Endothelial cell of umbilical vein (primary cell): Measurements from ENCODE around the gene GOLPH3. TPM values are rescaled to one million over a fixed set of nuclear protein-coding genes. Genes with fewer than 3 reads are reported as not detected.

ENCODE experiments used
- BruUV-seq: library from RNA; stranded (reverse); fragments of 400-500 nt; replicated peaks from 2 replicates; lab custom pipeline; 2021; lab: Mats Ljungman, UMichigan
- CTCF ChIA-PET: fragments of 300-600, 350-600 bp; sonication (Branson Sonifier 250); formaldehyde crosslinking; loops from one replicate; lab custom pipeline; 2021; ENCODE audit warnings: antibody characterized with exemption, inconsistent platforms; lab: Charles Lee
- POLR2A ChIA-PET: fragments of 300-600, 350-600 bp; sonication (Branson Sonifier 250); formaldehyde crosslinking; loops from one replicate; lab custom pipeline; 2021; ENCODE audit warnings: antibody characterized with exemption, inconsistent platforms; lab: Charles Lee
- DNase-seq: peaks from one replicate; pipeline ENCODE4 v3.0.0-alpha.2; 2011; ENCODE audit warnings: low read depth, low spot score
- FAIRE-seq: peaks from 2 replicates; lab custom pipeline; 2011; peaks lifted over from hg19 to GRCh38; lab: Jason Lieb, UNC
- H2AFZ ChIP-seq: 2 replicates; pipeline ENCODE4 v1.6.0; 2012; ENCODE audit warnings: low read depth, low read length, control low read depth, inconsistent platforms
- H3K27ac ChIP-seq: 2 replicates; pipeline ENCODE4 v1.5.1; 2011; ENCODE audit warnings: low read depth, mild to moderate bottlenecking, control low read depth, low read length, moderate library complexity; ENCODE audit not compliant: insufficient read depth
- H3K27me3 ChIP-seq, 2 experiments: 2 replicates each; pipeline versions ENCODE4 v1.6.0 to v1.6.1; 2011; ENCODE audit warnings: low read length in 2 of 2, mixed read lengths in 1 of 2; ENCODE audit not compliant: control insufficient read depth in 2 of 2, insufficient read depth in 2 of 2
- H3K36me3 ChIP-seq, 2 experiments: 2 replicates in 1 of 2; 3 replicates in 1 of 2; pipeline ENCODE4 v1.5.1; 2011; ENCODE audit warnings: low read length in 2 of 2, mild to moderate bottlenecking in 1 of 2, moderate library complexity in 1 of 2; ENCODE audit not compliant: control insufficient read depth in 2 of 2, insufficient read depth in 2 of 2; ENCODE audit errors: extremely low read depth in 1 of 2
- H3K4me1 ChIP-seq: 3 replicates; pipeline ENCODE4 v1.5.1; 2011; ENCODE audit warnings: mild to moderate bottlenecking, low read length; ENCODE audit not compliant: control insufficient read depth, insufficient read depth; ENCODE audit errors: extremely low read depth
- H3K4me2 ChIP-seq: 2 replicates; pipeline ENCODE4 v1.6.1; 2011; ENCODE audit warnings: low read length, control low read depth, mixed read lengths; ENCODE audit not compliant: insufficient read depth
- H3K4me3 ChIP-seq, 3 experiments: fragments of 200-600 bp in 1 of 3; sonication (generic), shearing (Covaris generic) in 1 of 3; replicated peaks in 1 of 3; 2 replicates each; pipeline ENCODE4 v1.5.1; 2011 to 2016; ENCODE audit warnings: control low read depth in 3 of 3, low read length in 3 of 3, mild to moderate bottlenecking in 2 of 3, inconsistent platforms in 1 of 3, low read depth in 1 of 3, moderate library complexity in 1 of 3; ENCODE audit not compliant: insufficient read depth in 1 of 3
- H3K79me2 ChIP-seq: 2 replicates; pipeline ENCODE4 v1.6.0; 2012; ENCODE audit warnings: low read length, inconsistent platforms; ENCODE audit not compliant: control insufficient read depth, insufficient read depth
- H3K9ac ChIP-seq: replicated peaks from 2 replicates; pipeline ENCODE3; 2011; ENCODE audit warnings: low read length, control low read depth; ENCODE audit not compliant: insufficient read depth; ENCODE audit errors: extremely low read depth
- H3K9me1 ChIP-seq: replicated peaks from 3 replicates; pipeline ENCODE4 v1.6.0; 2011; ENCODE audit warnings: mild to moderate bottlenecking, low read length; ENCODE audit not compliant: control insufficient read depth, insufficient read depth; ENCODE audit errors: extremely low read depth
- H3K9me3 ChIP-seq: replicated peaks from 2 replicates; pipeline ENCODE4 v1.5.1; 2012; ENCODE audit warnings: low read length, inconsistent platforms; ENCODE audit not compliant: control insufficient read depth, insufficient read depth
- H4K20me1 ChIP-seq: replicated peaks from 2 replicates; pipeline ENCODE3; 2011; ENCODE audit warnings: mild to moderate bottlenecking, low read length; ENCODE audit not compliant: control insufficient read depth, insufficient read depth; ENCODE audit errors: extremely low read depth
- EZH2 ChIP-seq: IDR thresholded peaks from 2 replicates; pipeline ENCODE4 v1.6.1; 2012; ENCODE audit warnings: borderline replicate concordance, low read depth, mild to moderate bottlenecking, moderate library complexity, low read length, inconsistent platforms; ENCODE audit not compliant: severe bottlenecking
- FOS ChIP-seq: IDR thresholded peaks from 2 replicates; pipeline ENCODE4 v1.6.1; 2011; ENCODE audit warnings: mild to moderate bottlenecking, low read length, moderate library complexity, borderline replicate concordance; ENCODE audit not compliant: insufficient read depth
- GATA2 ChIP-seq: IDR thresholded peaks from 2 replicates; pipeline ENCODE4 v1.7.0; 2011; ENCODE audit warnings: low read depth, mild to moderate bottlenecking, moderate library complexity, mixed read lengths, low read length; ENCODE audit not compliant: insufficient read length, insufficient read depth
- JUN ChIP-seq: IDR thresholded peaks from 2 replicates; pipeline ENCODE4 v1.6.1; 2011; ENCODE audit warnings: borderline replicate concordance, low read depth; ENCODE audit not compliant: insufficient read length, insufficient read depth
- MYC ChIP-seq: IDR thresholded peaks from one replicate; pipeline ENCODE4 v1.6.1; 2011; ENCODE audit warnings: mild to moderate bottlenecking, low read depth, low read length
- POLR2A ChIP-seq: IDR thresholded peaks from 2 replicates; pipeline ENCODE4 v1.6.1; 2012; ENCODE audit warnings: low read depth, mild to moderate bottlenecking, control low read depth, low read length
- POLR2AphosphoS5 ChIP-seq: IDR thresholded peaks from 2 replicates; pipeline ENCODE4 v1.6.1; 2012; ENCODE audit warnings: low read depth, mild to moderate bottlenecking, control low read depth, low read length, moderate library complexity; ENCODE audit not compliant: insufficient read depth
- dilution Hi-C: fragments of 300-500 bp; cut with MboI; formaldehyde crosslinking; loops from one replicate; pipeline ENCODE4 v1.15.0; 2019; ENCODE audit warnings: low sequenced_read_pairs; ENCODE audit not compliant: extremely low pct_ligation_motif_present
- intact Hi-C: fragments of 100-400 bp; cut with micrococcal nuclease; formaldehyde crosslinking; loops from one replicate; pipeline ENCODE4 v1.10.0; 2022
- polyA plus RNA-seq, 4 experiments: library from polyadenylated mRNA; depleted of rRNA in 3 of 4; stranded (reverse) in 3 of 4; unstranded in 1 of 4; fragments of >200 nt; gene quantifications; 2 replicates each; pipeline versions ENCODE4 v1.2.1 to v1.2.3, GENCODE V29; 2011 to 2012; ENCODE audit warnings: missing spikeins in 1 of 4
- total RNA-seq: library from RNA; stranded (reverse); gene quantifications from 2 replicates; pipeline ENCODE4 v1.2.3, GENCODE V29; 2021
- TF ChIP-seq, protein P1 (sequence below), 2 donors: IDR thresholded peaks; 1 replicate in 1 of 2; 2 replicates in 1 of 2; pipeline ENCODE4 v1.5.1; 2011; ENCODE audit warnings: low read length in 2 of 2, mild to moderate bottlenecking in 2 of 2, moderate library complexity in 2 of 2, control low read depth in 1 of 2, inconsistent platforms in 1 of 2, low read depth in 1 of 2; ENCODE audit not compliant: insufficient read depth in 1 of 2; ENCODE audit errors: extremely low read depth in 1 of 2
- TF ChIP-seq, protein P2 (sequence below): IDR thresholded peaks from 2 replicates; pipeline ENCODE4 v1.6.1; 2011; ENCODE audit not compliant: insufficient read depth, insufficient read length

Gene GOLPH3
- total and polyA plus RNA-seq, 2 donors (not counting 3 experiments of a cell fraction or from before 2014, with no cell fraction given) = 38.1 to 70.2 TPM

DNA sequence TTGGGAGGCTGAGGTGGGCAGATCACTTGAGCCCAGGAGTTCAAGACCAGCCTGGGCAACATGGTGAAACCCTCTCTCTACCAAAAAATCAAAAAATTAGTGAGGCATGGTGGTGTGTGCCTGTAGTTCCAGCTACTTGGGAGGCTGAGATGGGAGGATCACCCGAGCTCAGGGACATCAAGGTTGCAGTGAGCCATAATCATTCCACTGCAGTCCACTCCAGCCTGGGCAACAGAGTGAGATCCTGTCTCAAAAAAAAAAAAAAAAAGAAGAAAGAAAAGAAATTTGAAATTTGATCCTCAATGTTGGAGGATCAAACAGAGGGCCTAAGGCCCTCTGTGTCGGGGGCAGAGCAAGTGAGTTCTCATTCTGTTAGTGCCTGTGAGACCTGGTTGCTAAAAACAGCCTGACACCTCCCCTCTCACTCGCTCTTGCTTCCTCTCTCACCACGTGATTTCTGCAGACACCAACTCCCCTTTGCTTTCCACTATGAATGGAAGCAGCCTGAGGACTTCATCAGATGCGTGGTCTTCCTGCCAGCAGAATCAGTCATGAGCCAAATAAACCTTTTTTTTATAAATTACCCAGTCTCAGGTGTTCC lies 8.4 kb upstream of the GOLPH3 start:
- H3K4me3 ChIP-seq = no peak overlapping the region
- no peak overlapping the region for H2AFZ ChIP-seq
- no TSS peak for BruUV-seq
- H3K79me2 ChIP-seq = no peaks in the 10 kb centered on the region
- FAIRE-seq = no peak
- intact Hi-C loops = no loop called here
- H3K9me1 ChIP-seq = no peaks in the 10 kb centered on the region
- no peaks in the 10 kb centered on the region for H3K36me3 ChIP-seq
- TF ChIP-seq, protein P1, sequence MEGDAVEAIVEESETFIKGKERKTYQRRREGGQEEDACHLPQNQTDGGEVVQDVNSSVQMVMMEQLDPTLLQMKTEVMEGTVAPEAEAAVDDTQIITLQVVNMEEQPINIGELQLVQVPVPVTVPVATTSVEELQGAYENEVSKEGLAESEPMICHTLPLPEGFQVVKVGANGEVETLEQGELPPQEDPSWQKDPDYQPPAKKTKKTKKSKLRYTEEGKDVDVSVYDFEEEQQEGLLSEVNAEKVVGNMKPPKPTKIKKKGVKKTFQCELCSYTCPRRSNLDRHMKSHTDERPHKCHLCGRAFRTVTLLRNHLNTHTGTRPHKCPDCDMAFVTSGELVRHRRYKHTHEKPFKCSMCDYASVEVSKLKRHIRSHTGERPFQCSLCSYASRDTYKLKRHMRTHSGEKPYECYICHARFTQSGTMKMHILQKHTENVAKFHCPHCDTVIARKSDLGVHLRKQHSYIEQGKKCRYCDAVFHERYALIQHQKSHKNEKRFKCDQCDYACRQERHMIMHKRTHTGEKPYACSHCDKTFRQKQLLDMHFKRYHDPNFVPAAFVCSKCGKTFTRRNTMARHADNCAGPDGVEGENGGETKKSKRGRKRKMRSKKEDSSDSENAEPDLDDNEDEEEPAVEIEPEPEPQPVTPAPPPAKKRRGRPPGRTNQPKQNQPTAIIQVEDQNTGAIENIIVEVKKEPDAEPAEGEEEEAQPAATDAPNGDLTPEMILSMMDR (IDR thresholded peaks at IDR 0.05; ENCODE audit: extremely low read depth in 1 of 2, insufficient read depth in 1 of 2, low read depth in 1 of 2, low read length in 2 of 2) = no peak
- TF ChIP-seq GATA2 (no peak), POLR2A (no peak), POLR2AphosphoS5 (no peak), JUN (no peak), EZH2 (no peak), FOS (no peak), MYC (no peak)
- TF ChIP-seq, protein P2, sequence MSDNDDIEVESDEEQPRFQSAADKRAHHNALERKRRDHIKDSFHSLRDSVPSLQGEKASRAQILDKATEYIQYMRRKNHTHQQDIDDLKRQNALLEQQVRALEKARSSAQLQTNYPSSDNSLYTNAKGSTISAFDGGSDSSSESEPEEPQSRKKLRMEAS = no peak
- dilution Hi-C loops = no loop called here
- no peak for DNase-seq
- H3K27me3 ChIP-seq = peaks cover 0 to 2% of the 10 kb centered on the region in 2 experiments
- H4K20me1 ChIP-seq = no peaks in the 10 kb centered on the region
- no peaks in the 10 kb centered on the region for H3K9me3 ChIP-seq
- H3K27ac ChIP-seq = no peak overlapping the region
- H3K4me2 ChIP-seq = no peak overlapping the region
- no peaks in the 10 kb centered on the region for H3K4me1 ChIP-seq
- H3K9ac ChIP-seq = no peak overlapping the region
- POLR2A ChIA-PET = no interaction called here
- CTCF ChIA-PET = no interaction called here
